GM19395 (cell line): ENCODE results near the gene THSD7B.
A peak's percentile ranks its signal among the peaks of the same experiment; 100 is the strongest.
"Not testable (repeated sequence)": the region's sequence is repeated elsewhere in the genome, so short reads cannot be mapped to it uniquely, and the experiment has no call there.

Experiments used
- ATAC-seq: cut with Tn5 transposase; IDR thresholded peaks from one replicate; pipeline ENCODE4 v1.9.1; 2021; ENCODE audit warnings: mild to moderate bottlenecking, moderate library complexity; ENCODE audit not compliant: unreplicated experiment

Gene THSD7B

DNA sequence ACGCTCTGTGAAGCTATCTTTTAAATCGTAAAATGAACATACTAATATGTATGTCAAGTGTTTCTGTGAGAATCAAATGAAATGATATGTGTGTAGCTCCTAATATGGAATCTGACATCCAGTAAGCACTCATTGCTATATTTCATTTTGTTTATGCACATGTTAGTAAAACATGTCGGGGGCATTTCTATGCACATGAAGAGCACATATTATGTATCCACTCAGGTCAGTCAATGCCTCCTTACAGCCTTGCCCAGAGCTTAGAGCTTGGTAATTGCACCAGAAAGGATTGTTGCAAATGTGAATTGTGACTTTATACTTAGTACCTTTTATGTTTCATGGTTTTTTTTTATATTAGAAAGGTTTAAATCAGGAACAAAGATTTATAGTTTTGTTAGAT lies 735.3 kb downstream of the THSD7B start:
- ATAC-seq, result no peak

DNA sequence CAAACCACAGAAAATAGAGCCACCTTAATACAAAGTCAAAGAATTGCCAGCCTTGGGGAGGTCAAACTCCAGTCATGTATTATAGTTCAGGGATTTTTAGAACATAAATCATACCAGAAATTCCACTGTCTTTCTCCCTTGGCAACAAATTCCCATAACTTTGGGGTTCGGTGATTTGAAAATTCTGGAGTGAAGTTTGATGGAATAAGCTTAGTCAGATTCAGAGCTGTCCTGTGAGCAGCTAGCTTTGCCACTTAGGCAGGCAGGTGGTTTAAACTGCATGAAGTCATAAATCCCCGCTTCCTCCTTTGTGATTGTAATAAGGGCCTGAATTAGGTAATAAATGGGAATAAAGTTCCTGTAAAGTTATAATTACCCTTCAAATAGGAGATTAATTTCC lies 741.9 kb downstream of the THSD7B start:
- ATAC-seq, result no peak

DNA sequence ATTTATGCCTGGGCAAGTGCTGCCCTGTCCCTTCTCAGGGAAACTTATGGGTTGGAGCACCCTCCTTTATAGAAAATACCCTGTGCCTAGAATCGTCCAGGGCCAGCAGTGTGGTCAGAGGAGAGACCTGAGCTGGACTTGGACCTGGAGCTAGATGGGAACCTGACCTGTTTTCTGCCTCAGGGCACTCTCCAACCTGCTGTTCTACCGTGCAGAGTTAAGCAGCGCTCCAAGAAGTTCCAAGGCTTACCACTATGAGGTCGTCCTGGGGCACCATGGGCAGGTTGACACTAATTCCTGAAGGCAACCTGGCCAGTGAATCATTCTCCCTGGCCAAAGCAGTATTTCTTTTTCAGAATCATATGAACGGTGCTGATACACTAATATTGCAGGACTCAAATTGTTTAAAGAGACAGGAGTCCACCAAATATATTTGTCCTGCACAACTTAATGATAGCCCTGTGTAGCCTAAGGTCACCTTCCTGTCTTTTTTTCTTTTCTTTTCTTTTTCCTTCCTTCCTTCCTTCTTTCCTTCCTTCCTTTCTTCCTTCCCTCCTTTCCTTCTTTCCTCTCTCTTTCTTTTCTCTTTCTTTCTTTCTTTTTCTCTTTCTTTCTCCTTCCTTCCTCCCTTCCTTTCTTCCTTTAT lies 743.5 kb downstream of the THSD7B start:
- no peak for ATAC-seq

DNA sequence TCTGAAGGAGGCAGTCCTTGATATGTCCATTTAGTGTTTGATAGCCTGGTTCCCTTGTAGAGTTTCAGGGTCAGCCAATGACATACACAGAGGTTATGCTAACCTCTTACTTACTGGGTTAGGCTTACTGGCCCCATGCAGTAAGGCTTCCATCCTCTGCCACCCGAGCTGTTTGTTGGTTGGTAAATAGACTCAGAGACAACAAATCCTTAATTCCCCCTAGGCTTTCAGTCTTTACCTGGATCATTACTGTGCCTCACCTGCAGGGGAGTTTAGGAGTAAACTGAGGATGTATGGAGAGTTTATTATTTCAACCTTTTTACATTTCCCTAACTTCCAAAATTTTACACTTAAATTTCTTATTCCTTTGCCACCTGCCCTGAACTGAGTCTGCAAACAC lies 746.2 kb downstream of the THSD7B start:
- ATAC-seq, result no peak

DNA sequence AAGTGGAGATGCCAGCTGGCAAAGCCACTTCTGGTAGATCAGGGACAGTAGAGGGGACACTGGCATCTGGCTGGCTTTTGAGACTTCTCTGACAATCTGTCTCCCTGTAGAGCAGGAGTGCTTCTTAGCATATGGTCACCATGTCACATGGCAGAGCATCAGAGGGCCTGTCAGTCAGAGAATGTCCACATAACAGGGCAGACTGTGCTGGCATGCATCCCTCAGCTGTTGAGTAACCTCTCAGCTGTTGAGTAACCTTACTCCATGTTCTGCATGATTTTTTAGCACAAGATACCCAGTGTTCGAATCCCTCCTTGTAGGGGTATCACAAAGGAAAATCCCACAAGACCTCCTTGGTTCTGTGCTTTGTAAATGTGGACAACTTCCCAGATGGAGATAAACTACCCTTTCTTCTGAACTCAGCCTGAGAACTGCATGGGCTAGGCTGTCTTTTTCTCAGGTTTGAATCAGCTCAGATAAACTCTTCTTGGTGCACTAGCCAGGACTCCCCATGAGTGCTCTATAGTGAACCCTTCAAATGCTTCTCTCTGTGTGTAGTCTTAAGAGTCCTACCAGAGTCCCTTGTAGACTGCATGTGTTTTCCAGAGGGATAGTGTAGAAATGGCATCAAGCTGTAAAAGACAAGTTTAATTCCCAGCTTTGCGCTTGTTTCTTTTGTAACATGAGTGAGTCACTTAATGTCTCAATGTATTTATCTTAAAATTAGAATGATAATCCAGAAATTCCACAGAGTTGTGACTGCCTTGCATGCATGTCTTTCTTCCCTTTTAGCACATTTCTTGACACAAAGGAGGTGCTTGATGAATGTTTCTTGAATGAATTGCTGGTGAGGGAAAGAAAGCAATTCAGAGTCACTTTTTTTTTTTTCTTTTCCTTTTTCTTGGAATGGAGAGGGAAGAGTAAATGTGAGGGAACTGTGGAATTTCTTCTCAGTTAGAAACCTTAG lies 756.6 kb downstream of the THSD7B start:
- no peak for ATAC-seq

DNA sequence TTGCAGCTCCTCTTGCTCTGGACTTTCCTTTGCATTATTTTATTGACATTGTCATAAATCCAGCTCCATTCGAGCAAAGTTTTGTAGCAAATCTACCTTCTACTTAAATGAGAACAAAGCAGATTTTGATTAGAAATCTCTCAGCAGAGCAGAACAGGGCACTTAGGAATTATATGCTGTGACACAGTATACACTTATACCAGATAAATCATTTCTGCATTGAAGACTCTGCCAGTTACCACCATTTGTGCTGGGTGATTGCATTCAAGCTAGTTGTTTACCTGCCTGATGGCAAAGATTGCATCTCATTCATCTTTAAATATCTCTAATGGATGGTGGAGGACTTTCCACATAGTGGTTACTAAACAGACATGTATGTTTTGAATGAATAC lies 757.3 kb downstream of the THSD7B start:
- no peak for ATAC-seq

DNA sequence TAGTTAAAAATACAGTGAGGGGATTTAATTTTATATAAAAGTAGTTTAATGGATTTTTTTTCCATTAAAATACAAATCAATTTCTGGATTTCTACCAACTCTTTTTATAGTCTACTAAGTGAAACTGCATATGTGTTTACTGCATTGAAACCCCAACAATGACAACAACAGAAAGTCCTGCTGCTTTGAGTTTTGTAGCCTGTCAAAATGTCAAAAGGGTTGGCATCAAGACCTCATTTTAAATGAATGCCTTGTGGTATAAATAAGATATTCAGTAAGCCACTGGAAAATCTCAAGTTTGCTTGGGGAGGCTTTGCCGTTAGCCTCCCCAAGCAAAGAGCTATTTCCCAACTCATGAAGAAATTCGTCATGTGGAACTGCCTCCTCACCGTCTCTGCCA lies 758.6 kb downstream of the THSD7B start:
- no peak for ATAC-seq

DNA sequence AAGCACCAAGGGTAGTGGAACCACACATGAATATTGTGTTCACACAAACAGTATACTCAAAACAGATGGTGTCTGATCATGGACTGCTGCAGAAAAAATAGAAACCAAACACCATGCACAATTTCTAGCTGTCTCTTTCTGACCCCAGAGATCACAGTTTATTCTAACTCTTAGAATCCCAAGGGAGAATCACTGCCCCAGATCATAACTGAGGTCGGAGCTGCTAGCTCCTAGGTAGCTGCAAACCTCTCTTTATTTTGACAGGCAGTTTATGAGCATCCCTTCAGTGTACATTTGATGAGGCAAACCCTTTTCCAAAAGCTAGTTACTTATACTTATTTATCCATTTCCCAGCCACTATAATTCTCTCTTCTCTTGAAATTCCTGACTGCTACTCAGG lies 759.8 kb downstream of the THSD7B start:
- ATAC-seq, result no peak

DNA sequence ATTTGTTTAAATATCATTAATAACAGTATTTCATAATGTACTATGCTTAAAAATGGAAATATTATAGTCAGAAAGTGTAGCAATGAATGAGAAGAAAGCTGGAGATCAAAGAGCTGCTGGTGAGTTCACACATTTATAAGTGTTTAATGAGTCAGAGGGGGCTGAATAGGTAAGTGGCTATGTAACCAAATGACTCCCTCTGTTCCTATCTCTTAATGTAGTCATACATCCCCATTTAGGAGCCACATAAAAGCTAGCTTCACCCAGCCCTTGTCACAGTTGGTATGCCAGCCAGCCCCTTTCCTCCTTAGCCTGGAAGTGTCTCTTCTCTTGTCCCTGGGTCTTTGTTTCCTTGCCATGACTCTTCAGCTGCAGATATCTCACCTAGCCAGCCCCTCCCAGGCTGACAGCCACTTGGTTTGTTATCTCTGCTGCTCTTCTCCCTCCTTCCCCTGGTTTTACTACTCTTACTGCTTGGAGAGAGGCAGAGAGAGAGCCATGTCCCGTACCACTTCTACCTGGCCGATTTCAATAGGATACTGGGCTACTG lies 760.4 kb downstream of the THSD7B start:
- ATAC-seq, result no peak

DNA sequence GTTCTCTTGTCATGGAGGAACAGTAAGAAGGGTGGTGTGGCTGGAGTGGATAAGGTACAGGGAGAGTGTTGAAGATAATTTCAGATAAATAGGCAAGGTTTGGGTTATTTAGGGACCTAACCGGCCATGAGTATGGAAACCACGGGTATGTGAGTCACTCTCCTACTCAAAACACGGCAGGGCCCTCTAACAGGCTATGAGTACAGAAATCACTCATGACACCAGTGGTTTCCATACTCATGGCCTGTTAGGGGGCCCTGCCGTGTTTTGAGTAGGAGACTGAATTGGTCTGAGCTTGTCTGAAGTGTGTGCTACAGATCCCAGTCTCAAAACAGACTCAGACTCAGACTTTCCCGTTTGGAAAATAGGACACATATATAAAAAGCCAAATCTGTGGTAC lies 770.6 kb downstream of the THSD7B start:
- ATAC-seq, result peak; percentile 66

DNA sequence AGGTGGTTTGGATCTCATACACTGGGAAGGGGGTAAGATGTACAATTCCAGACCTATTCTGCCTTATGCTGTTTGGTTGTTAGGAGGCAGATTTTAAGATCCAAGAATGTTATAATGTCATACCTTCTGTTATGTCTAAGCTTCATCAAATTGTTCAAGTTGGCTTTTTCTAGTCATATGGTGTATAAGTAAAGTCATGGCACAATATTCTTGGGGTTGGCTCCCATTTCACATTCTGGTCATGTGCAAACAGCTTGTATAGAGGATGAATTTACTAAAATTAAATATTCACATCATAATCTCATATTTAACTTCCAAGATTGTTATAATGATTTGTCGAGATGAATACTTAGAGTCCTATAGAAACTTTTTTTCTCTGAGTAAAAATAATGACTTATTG lies 774.0 kb downstream of the THSD7B start:
- no peak for ATAC-seq

DNA sequence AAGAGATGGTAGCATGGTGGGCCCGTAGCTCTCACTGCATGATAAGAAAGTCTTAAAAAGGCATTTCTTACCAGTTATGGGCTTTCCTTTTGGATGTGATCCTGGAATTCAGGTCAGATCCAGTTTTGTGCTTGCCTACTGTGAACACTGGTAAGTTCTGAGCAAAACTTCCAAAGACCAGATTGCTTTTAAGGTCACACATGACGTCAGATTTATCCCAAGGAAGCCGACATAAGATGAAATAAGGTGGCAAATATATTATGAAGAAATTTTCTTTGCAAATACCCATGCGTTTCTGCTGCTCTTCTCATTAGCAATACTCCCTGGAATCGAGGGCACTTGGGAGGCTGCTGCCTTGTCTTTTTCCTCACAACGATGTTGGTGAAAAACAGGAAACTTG lies 782.5 kb downstream of the THSD7B start:
- no peak for ATAC-seq

DNA sequence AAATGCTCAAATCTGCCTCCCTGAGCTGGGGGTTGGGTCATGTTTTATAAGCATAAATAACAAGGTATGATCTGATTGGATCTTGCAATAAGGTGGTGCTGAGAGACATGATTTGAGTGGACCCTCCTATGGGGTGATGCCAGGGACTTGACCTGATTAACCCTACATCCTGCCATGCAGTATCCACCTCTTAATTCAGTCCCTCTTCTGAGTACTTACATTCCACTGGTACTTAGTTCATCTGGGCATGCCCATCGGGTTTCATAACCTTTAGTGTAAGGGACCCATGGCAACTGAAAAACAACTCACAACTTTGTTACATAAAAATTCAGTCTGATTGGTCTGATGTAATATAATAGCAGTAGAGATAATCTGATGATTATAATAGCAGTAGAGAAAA lies 801.0 kb downstream of the THSD7B start:
- ATAC-seq, result no peak

DNA sequence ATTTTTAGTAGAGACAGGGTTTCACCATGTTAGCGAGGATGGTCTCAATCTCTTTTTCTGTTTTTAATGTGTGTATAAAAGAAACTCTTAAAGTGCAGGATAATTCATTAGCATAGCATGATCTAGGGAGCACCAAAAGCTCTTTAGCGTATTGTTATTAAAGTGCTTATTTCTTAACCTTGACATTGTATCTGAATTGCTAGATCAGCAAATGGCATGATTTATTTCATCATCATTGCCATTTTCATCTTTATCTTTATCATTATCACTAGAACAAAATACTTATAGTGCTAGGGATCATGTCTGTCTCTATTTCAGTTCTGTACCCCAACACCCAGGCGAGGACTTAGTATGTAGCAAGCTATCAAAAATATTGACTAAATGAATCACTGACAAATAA lies 805.1 kb downstream of the THSD7B start:
- ATAC-seq, result no peak

DNA sequence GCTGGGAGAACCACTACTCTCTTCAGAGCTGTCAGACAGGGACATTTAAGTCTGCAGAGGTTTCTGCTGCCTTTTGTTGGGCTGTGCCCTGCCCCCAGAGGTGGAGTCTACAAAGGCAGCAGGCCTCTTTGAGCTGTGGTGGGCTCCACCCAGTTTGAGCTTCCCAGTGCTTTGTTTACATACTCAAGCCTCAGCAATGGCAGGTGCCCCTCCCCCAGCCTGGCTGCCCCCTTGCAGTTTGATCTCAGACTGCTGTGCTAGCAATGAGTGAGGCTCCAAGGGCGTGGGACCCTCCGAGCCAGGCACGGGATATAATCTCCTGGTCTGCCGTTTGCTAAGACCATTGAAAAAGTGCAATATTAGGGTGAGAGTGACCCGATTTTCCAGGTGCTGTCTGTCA lies 822.5 kb downstream of the THSD7B start:
- ATAC-seq, result not testable (repeated sequence)

DNA sequence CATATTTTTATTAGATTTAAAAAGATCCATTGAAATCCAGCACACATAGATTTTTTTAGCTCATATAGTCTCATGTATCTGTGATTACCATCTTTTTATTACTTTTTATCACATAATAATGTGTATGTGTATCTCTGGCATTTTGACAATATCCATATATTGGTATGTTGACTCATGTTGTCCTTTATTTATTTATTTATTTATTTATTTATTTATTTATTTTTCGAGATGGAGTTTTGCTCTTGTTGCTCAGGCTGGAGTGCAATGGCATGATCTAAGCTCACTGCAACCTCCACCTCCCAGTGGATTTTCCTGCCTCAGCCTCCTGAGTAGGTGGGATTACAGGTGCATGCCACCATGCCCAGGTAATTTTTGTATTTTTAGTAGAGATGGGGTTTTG lies 823.2 kb downstream of the THSD7B start:
- not testable (repeated sequence) for ATAC-seq

DNA sequence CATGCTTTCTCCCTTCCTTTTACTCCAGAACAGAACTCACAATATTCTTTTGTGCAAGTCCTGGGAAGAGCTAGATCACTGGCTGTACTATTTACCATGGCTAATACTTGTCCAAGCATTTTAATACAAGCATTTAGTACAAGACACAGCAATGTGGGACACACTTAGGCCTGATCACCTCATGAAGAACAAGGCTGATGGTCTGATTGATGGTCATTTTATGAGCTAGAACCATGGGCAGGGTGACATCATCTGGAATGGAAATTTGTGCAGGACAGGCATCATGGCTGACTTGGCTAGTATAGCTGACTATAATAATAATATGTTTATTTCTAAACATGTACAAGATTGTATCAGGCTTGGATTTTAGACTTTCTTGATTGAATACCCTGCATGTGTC lies 824.8 kb downstream of the THSD7B start:
- no peak for ATAC-seq

DNA sequence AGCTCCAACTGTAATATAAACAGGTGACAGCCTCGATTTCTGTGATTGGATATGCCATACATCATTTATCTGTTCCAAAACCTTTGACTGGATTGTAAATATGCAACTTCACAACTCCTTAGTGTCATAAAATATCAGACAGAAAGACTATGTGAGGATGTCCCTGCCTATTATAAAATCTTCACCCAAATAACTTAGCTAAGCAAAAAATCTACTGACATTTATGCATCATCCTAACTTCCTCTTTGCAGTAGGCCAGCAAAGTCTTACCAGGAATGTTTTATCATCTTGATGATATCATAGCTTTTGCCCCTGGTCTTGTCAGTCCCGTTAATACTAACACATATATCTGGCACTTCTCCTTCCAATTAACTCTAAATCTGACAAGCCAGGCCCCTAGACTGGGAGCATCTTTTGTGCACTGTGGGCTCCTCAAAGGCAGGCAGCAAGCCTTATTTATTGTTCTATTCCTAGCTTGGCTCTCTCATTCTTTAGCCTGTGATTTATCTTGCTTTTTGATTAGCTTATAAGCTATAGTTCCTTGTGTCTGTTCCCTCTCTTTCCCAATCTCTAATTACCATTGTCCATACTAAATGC lies 842.5 kb downstream of the THSD7B start:
- ATAC-seq, result no peak

DNA sequence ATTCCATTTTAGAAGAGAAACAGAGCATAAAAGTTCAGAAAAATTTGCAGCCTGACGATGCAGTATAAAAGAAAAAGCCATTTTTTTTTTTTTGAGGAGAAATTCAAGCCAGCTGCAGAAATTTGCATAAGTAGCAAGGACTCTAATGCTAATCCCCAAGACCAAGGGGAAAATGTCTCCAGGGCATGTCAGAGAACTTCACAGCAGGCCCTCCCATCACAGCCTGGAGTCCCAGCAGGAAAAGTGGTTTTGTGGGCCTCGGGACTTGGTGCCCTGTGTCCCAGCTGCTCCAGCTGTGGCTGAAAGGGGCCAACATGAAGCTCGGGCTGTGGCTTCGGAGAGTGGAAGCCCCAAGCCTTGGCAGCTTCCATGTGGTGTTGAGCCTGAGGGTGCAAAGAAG lies 873.6 kb downstream of the THSD7B start:
- no peak for ATAC-seq

DNA sequence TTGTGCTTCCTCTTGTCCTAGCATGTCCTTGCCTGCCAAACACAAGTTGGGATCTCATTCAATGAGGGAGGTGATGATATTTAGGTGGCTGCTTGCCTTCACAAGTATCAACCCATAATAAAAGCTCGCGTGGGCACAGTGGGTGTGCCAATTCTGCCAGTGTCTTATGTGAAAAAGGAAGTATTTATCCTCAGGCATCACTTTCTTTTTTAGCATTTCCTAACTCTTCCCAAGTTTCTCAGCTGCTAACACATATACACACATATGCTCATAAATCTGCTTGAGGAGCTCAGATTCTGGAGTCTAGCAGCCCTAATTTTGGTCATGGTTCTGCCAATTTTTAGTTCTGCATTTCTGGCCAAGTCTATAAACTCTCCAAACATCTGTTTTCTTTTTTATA lies 879.4 kb downstream of the THSD7B start:
- no peak for ATAC-seq

DNA sequence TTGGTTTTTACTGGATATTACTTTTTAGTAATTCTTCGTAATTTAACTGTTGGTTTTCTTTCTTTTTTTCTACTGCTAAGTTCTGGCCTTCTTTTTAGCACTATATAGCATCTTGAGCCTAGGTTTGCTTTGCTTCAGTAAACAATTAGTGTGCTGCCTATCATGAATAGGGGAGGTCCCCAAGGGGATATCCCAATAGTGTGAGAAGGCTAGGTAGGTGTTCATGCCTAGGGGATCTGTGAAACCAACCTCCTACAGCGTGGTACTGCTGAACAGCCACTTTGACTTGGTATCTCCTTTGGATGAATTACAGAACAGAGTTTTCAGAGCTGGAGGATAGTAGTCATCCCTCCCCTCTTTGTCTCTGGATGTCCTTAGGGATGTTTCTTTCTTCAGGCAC lies 888.7 kb downstream of the THSD7B start:
- ATAC-seq, result no peak

DNA sequence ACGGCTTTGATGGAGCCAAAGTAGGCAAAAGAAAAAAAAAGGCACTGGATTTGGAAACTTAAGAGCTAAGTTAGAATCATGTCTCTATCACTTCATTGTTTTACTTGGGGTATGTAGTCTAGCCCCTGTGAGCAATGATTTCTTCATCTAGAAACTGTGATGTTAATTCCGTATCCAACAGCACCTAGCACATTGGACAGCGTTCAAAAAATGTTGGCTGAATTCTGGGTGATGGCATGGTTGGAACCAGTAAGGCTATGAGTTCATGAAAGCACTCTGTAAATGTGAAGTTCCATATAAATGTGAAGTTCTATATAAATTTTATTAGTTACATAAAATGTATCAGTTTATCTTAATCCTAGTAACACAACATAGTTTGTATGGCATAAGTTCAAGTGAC lies 890.5 kb downstream of the THSD7B start:
- ATAC-seq, result no peak
